Left ventricle myocardium inferior (tissue), 1 donor: ENCODE measurements around the gene LYPD1. TPM values are rescaled to one million over a fixed set of nuclear protein-coding genes. Genes with fewer than 3 reads are reported as not detected.

Experiments used
- DNase-seq: peaks from one replicate; pipeline ENCODE4 v3.0.0-alpha.2; 2020
- H3K27ac ChIP-seq: fragments of 200-600 bp; replicated peaks from 2 replicates; pipeline ENCODE4 v1.8.0; 2021
- H3K27me3 ChIP-seq: fragments of 200-600 bp; 2 replicates; pipeline ENCODE4 v1.8.0; 2021; ENCODE audit warnings: low read depth
- H3K36me3 ChIP-seq: fragments of 200-600 bp; 2 replicates; pipeline ENCODE4 v1.8.0; 2021
- H3K4me1 ChIP-seq: fragments of 200-600 bp; 2 replicates; pipeline ENCODE4 v1.8.0; 2021
- H3K4me3 ChIP-seq: fragments of 200-600 bp; 2 replicates; pipeline ENCODE4 v1.8.0; 2021; ENCODE audit warnings: mild to moderate bottlenecking, moderate library complexity
- H3K9me3 ChIP-seq: fragments of 200-600 bp; replicated peaks from 2 replicates; pipeline ENCODE4 v1.8.0; 2021
- CTCF ChIP-seq: fragments of 200-600 bp; IDR thresholded peaks from 2 replicates; pipeline ENCODE4 v1.8.0; 2021; ENCODE audit warnings: antibody characterized with exemption, mild to moderate bottlenecking, borderline replicate concordance
- intact Hi-C: fragments of 100-400 bp; cut with micrococcal nuclease; formaldehyde crosslinking; loops from one replicate; pipeline ENCODE4 v1.11.0; 2022
- total RNA-seq: library from RNA; stranded (reverse); fragmentation: NEBNext Ultra II Directional; extraction: Animal tissue kit (Norgen Biotek cat#: 25700); gene quantifications from one replicate; pipeline ENCODE4 v1.2.1, GENCODE V29; 2021
- donor health status: DM: no; HTN: yes; CAD: no; lungs with severe emphysema.

The LYPD1 gene
- total RNA-seq, 1 donor from 2014 or later = not detected

- Histone ChIP-seq H3K36me3 (no peaks in the 10 kb centered on the region), H3K27ac (no peak overlapping the region), H3K27me3 (peaks cover 74% of the 10 kb centered on the region), H3K9me3 (peaks cover 7% of the 10 kb centered on the region), H3K4me3 (no peak overlapping the region), H3K4me1 (no peaks in the 10 kb centered on the region)
- intact Hi-C loops = no loop called here
- no peak for DNase-seq
- TF ChIP-seq CTCF = no peak
These were observed 72.2 kb downstream of the LYPD1 start for GRCh38 chr2:132597831-132598230.

- peaks cover 7% of the 10 kb centered on the region for H3K9me3 ChIP-seq
- H3K4me1 ChIP-seq = no peaks in the 10 kb centered on the region
- intact Hi-C loops = no loop called here
- no peak overlapping the region for H3K27ac ChIP-seq
- H3K36me3 ChIP-seq = no peaks in the 10 kb centered on the region
- H3K4me3 ChIP-seq = no peak overlapping the region
- no peak for TF ChIP-seq CTCF
- no peak for DNase-seq
- peaks cover 78% of the 10 kb centered on the region for H3K27me3 ChIP-seq
These were observed 72.8 kb downstream of the LYPD1 start for GRCh38 chr2:132597166-132597565.

- intact Hi-C loops = no loop called here
- no peaks in the 10 kb centered on the region for H3K36me3 ChIP-seq
These were observed 74.3 kb downstream of the LYPD1 start for GRCh38 chr2:132595693-132596092.

GRCh38 chr2:132595186-132595585 lies 74.8 kb downstream of the LYPD1 start:
- TF ChIP-seq CTCF = no peak
- Histone ChIP-seq H3K4me1 (no peaks in the 10 kb centered on the region), H3K27me3 (peaks cover 69% of the 10 kb centered on the region), H3K27ac (no peak overlapping the region), H3K4me3 (no peak overlapping the region), H3K36me3 (no peaks in the 10 kb centered on the region), H3K9me3 (peaks cover 7% of the 10 kb centered on the region)
- DNase-seq = no peak
- intact Hi-C loops = no loop called here

More at GRCh38 chr2:132595693-132596092, 74.3 kb downstream of the LYPD1 start:
- TF ChIP-seq CTCF = no peak
- Histone ChIP-seq H3K27ac (no peak overlapping the region), H3K27me3 (peaks cover 74% of the 10 kb centered on the region), H3K9me3 (peaks cover 7% of the 10 kb centered on the region), H3K4me3 (no peak overlapping the region), H3K4me1 (no peaks in the 10 kb centered on the region)
- DNase-seq = no peak
